ENCODE data around the gene RETREG2. TPM values are rescaled to one million over a fixed set of nuclear protein-coding genes. Genes with fewer than 3 reads are reported as not detected.

The RETREG2 gene
- polyA plus RNA-seq, 2 of the 4 experiments (the other 2 are of a cell fraction), result 52.8 to 67.5 TPM

DNA sequence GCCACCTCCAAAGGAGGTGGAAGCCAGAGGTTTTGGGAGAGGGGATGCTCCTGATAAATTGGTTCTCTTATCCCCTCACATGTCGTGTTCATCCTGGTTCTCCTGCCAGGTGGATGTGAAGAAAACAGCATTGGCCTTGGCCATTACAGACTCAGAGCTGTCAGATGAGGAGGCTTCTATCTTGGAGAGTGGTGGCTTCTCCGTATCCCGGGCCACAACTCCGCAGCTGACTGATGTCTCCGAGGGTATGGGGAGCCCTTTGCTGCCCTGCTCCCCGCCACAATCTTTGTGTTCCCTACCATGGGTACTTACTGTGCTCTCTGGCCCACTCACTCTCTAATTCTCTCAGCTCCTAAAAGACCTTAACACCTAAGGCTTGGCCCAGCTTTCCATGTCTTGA is 3.5 kb downstream of the RETREG2 start:
- POLR2A ChIA-PET, result interaction anchor here (1.7 kb wide), 1 partner anchor 25 kb away, joined by 5 read pairs; the partner anchor contains the start of gene ZFAND2B
- FAIRE-seq (no peak), DNase-seq (ENCODE audit: low read depth in 1 of 2, low spot score in 1 of 2) (no peak), ATAC-seq (no peak)
- Histone ChIP-seq H3K4me2 (no peak overlapping the region), H3K27ac (no peak overlapping the region), H3K4me3 (no peak overlapping the region), H3K9me3 (no peaks in the 10 kb centered on the region), H3K4me1 (peaks cover 10% of the 10 kb centered on the region)
- CTCF ChIA-PET, result interaction anchor here (0.8 to 4.0 kb wide), 13 partner anchors 10 to 123 kb away, joined by 3 to 24 read pairs (median 4); partner anchors contain the start of genes SLC23A3 and ZFAND2B
- TF ChIP-seq, protein P1, sequence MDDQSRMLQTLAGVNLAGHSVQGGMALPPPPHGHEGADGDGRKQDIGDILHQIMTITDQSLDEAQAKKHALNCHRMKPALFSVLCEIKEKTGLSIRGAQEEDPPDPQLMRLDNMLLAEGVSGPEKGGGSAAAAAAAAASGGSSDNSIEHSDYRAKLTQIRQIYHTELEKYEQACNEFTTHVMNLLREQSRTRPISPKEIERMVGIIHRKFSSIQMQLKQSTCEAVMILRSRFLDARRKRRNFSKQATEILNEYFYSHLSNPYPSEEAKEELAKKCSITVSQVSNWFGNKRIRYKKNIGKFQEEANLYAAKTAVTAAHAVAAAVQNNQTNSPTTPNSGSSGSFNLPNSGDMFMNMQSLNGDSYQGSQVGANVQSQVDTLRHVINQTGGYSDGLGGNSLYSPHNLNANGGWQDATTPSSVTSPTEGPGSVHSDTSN (IDR thresholded peaks at IDR 0.05), result no peak
- TF ChIP-seq BHLHE40 (IDR thresholded peaks at IDR 0.05; ENCODE audit: low read depth, low read length) (no peak), ZFP36 (IDR thresholded peaks at IDR 0.05; ENCODE audit: borderline replicate concordance, partially characterized antibody) (no peak), HEYL (CRISPR knock-in tag; IDR thresholded peaks at IDR 0.05) (no peak), KDM5A (IDR thresholded peaks at IDR 0.05) (no peak), SREBF2 (IDR thresholded peaks at IDR 0.05) (no peak), MAZ (IDR thresholded peaks at IDR 0.05; ENCODE audit: borderline replicate concordance, low read depth, low read length) (no peak), ZSCAN20 (CRISPR knock-in tag; IDR thresholded peaks at IDR 0.05) (no peak), POLR2AphosphoS2 (conservative IDR thresholded peaks at IDR 0.05; ENCODE audit: low read length) (no peak), RARB (CRISPR knock-in tag; IDR thresholded peaks at IDR 0.05) (no peak), NPAS2 (CRISPR knock-in tag; IDR thresholded peaks at IDR 0.05; ENCODE audit: borderline replicate concordance) (no peak), HOXB13 (CRISPR knock-in tag; IDR thresholded peaks at IDR 0.05; ENCODE audit: low read depth) (no peak), ZC3H11A (IDR thresholded peaks at IDR 0.05) (no peak), FOXS1 (CRISPR knock-in tag; IDR thresholded peaks at IDR 0.05) (no peak), MAFK (IDR thresholded peaks at IDR 0.05; ENCODE audit: partially characterized antibody) (no peak)
- TF ChIP-seq, protein P2, sequence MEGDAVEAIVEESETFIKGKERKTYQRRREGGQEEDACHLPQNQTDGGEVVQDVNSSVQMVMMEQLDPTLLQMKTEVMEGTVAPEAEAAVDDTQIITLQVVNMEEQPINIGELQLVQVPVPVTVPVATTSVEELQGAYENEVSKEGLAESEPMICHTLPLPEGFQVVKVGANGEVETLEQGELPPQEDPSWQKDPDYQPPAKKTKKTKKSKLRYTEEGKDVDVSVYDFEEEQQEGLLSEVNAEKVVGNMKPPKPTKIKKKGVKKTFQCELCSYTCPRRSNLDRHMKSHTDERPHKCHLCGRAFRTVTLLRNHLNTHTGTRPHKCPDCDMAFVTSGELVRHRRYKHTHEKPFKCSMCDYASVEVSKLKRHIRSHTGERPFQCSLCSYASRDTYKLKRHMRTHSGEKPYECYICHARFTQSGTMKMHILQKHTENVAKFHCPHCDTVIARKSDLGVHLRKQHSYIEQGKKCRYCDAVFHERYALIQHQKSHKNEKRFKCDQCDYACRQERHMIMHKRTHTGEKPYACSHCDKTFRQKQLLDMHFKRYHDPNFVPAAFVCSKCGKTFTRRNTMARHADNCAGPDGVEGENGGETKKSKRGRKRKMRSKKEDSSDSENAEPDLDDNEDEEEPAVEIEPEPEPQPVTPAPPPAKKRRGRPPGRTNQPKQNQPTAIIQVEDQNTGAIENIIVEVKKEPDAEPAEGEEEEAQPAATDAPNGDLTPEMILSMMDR (IDR thresholded peaks at IDR 0.05), result no peak
- TF ChIP-seq, protein P3, sequence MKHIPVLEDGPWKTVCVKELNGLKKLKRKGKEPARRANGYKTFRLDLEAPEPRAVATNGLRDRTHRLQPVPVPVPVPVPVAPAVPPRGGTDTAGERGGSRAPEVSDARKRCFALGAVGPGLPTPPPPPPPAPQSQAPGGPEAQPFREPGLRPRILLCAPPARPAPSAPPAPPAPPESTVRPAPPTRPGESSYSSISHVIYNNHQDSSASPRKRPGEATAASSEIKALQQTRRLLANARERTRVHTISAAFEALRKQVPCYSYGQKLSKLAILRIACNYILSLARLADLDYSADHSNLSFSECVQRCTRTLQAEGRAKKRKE (CRISPR knock-in tag; IDR thresholded peaks at IDR 0.05; ENCODE audit: low read depth), result no peak
- TF ChIP-seq, protein P4, sequence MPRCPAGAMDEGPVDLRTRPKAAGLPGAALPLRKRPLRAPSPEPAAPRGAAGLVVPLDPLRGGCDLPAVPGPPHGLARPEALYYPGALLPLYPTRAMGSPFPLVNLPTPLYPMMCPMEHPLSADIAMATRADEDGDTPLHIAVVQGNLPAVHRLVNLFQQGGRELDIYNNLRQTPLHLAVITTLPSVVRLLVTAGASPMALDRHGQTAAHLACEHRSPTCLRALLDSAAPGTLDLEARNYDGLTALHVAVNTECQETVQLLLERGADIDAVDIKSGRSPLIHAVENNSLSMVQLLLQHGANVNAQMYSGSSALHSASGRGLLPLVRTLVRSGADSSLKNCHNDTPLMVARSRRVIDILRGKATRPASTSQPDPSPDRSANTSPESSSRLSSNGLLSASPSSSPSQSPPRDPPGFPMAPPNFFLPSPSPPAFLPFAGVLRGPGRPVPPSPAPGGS (IDR thresholded peaks at IDR 0.05), result no peak
- TF ChIP-seq, protein P5, sequence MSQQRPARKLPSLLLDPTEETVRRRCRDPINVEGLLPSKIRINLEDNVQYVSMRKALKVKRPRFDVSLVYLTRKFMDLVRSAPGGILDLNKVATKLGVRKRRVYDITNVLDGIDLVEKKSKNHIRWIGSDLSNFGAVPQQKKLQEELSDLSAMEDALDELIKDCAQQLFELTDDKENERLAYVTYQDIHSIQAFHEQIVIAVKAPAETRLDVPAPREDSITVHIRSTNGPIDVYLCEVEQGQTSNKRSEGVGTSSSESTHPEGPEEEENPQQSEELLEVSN (IDR thresholded peaks at IDR 0.05; ENCODE audit: borderline replicate concordance, low read depth), result no peak
- WGBS (ENCODE audit: missing lambda C conversion rate), result 85% methylated on average over 6 of the region's 6 CpGs

DNA sequence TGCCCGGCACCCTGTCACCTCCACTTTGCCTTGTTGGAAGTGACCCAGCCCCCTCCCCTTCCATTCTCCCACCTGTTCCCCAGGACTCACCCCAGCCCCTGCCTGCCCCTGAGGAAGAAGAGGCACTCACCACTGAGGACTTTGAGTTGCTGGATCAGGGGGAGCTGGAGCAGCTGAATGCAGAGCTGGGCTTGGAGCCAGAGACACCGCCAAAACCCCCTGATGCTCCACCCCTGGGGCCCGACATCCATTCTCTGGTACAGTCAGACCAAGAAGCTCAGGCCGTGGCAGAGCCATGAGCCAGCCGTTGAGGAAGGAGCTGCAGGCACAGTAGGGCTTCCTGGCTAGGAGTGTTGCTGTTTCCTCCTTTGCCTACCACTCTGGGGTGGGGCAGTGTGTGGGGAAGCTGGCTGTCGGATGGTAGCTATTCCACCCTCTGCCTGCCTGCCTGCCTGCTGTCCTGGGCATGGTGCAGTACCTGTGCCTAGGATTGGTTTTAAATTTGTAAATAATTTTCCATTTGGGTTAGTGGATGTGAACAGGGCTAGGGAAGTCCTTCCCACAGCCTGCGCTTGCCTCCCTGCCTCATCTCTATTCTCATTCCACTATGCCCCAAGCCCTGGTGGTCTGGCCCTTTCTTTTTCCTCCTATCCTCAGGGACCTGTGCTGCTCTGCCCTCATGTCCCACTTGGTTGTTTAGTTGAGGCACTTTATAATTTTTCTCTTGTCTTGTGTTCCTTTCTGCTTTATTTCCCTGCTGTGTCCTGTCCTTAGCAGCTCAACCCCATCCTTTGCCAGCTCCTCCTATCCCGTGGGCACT is 4.5 kb downstream of the RETREG2 start:
- no peak for DNase-seq (ENCODE audit: low read depth in 1 of 2, low spot score in 1 of 2)
- Histone ChIP-seq H3K4me3 (no peak overlapping the region), H3K4me1 (peaks cover 10% of the 10 kb centered on the region), H3K4me2 (no peak overlapping the region), H3K27ac (no peak overlapping the region), H3K9me3 (no peaks in the 10 kb centered on the region)
- TF ChIP-seq JUN (IDR thresholded peaks at IDR 0.05) (no peak), FOSL2 (IDR thresholded peaks at IDR 0.05) (no peak), FOSL2 (CRISPR knock-in tag; IDR thresholded peaks at IDR 0.05) (no peak), EP300 (IDR thresholded peaks at IDR 0.05) (no peak), ZFP36 (IDR thresholded peaks at IDR 0.05; ENCODE audit: borderline replicate concordance, partially characterized antibody) (no peak), ZC3H11A (IDR thresholded peaks at IDR 0.05) (no peak), RAD21 (conservative IDR thresholded peaks at IDR 0.05 in 1 of 2, IDR thresholded peaks at IDR 0.05 in 1 of 2) (no peak), NR3C1 (IDR thresholded peaks at IDR 0.05) (no peak), HOXB13 (CRISPR knock-in tag; IDR thresholded peaks at IDR 0.05; ENCODE audit: low read depth) (no peak), SMC3 (IDR thresholded peaks at IDR 0.05) (no peak), EHF (CRISPR knock-in tag; IDR thresholded peaks at IDR 0.05) (no peak), FOSB (CRISPR knock-in tag; IDR thresholded peaks at IDR 0.05) (no peak), HDAC2 (IDR thresholded peaks at IDR 0.05) (no peak), RARB (CRISPR knock-in tag; IDR thresholded peaks at IDR 0.05) (no peak), BHLHE40 (IDR thresholded peaks at IDR 0.05; ENCODE audit: low read depth, low read length) (no peak)
- TF ChIP-seq, protein P6, sequence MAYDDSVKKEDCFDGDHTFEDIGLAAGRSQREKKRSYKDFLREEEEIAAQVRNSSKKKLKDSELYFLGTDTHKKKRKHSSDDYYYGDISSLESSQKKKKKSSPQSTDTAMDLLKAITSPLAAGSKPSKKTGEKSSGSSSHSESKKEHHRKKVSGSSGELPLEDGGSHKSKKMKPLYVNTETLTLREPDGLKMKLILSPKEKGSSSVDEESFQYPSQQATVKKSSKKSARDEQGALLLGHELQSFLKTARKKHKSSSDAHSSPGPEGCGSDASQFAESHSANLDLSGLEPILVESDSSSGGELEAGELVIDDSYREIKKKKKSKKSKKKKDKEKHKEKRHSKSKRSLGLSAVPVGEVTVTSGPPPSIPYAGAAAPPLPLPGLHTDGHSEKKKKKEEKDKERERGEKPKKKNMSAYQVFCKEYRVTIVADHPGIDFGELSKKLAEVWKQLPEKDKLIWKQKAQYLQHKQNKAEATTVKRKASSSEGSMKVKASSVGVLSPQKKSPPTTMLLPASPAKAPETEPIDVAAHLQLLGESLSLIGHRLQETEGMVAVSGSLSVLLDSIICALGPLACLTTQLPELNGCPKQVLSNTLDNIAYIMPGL (CRISPR knock-in tag; IDR thresholded peaks at IDR 0.05; ENCODE audit: borderline replicate concordance), result no peak
- POLR2A ChIA-PET, result no interaction called here
- ATAC-seq, result no peak
- no peak for FAIRE-seq
- CTCF ChIA-PET, result interaction anchor here (0.6 to 4.0 kb wide), 13 partner anchors 8 to 124 kb away, joined by 3 to 24 read pairs (median 5); partner anchors contain the start of genes SLC23A3 and ZFAND2B
- 93% methylated on average over 8 of the region's 8 CpGs for WGBS (ENCODE audit: missing lambda C conversion rate)

Measured in A549 (cell line).